ENCODE measurements around the gene ZEB1.

ZEB1 gene

DNA sequence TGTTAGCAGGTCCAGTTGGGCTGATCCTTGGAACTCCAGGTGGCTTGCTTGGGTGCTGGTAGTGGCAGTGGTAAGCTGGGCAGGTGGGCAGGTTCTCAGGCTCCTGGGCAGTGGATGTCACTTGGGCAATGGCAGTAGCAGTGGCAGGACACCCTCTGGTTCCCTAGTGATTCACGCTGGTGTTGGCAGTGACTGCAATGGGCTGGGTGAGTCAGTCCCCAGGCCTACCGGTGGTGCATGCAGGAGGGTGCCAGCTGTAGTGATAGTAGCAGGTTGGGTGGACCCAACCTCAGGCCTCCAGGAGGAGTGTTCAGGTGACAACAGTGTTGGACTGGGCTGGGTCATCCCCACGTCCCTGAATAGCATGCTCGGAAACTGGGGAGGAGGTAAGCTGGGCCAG is 189.2 kb downstream of the ZEB1 start:
- no peak overlapping the region for H3K27ac ChIP-seq
- TF ChIP-seq CTCF (conservative IDR thresholded peaks at IDR 0.05) (no peak), ZFX (IDR thresholded peaks at IDR 0.05) (no peak)

DNA sequence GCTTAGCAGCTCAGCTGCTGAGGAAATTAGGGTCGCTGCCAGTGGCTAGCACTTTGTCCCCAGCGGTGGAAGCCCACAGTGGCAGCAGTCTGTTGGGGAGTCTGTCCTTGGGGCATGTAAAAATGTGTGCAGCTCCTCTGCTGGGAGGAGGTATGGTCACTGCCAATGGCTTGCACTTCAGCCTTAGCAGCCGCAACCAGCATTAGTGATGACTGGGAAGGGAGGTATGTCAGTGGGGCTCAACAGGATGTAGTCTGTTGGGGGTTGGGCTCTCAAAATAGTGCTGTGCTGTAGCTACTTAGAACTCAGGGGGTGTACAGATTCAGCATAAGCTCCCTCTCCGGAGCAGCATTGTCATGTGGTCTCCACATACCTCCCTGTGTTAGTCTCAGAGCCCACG is 189.9 kb downstream of the ZEB1 start:
- no peak overlapping the region for H3K27ac ChIP-seq
- no peak for TF ChIP-seq CTCF (conservative IDR thresholded peaks at IDR 0.05)
- no peak for TF ChIP-seq ZFX (IDR thresholded peaks at IDR 0.05)

DNA sequence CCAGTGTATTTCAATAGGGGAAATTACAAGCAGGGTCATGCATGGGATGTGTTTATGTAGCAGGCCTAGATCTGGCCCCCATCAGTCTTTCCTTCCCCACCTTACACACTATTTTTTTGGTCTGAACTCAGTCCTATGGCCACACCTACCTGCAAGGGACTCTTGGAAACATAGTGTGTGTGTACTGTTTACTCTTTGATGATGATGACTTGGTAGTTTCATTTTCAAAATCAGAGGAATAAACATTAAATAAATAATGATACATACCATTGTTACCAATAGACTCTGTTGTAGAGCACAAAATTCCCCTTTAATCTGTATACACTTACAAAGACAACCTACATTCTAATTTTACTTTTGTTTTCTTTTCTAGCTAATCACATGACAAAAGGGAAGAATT is 191.0 kb downstream of the ZEB1 start:
- no peak overlapping the region for H3K27ac ChIP-seq
- TF ChIP-seq ZFX (IDR thresholded peaks at IDR 0.05) (no peak), CTCF (conservative IDR thresholded peaks at IDR 0.05) (no peak)

DNA sequence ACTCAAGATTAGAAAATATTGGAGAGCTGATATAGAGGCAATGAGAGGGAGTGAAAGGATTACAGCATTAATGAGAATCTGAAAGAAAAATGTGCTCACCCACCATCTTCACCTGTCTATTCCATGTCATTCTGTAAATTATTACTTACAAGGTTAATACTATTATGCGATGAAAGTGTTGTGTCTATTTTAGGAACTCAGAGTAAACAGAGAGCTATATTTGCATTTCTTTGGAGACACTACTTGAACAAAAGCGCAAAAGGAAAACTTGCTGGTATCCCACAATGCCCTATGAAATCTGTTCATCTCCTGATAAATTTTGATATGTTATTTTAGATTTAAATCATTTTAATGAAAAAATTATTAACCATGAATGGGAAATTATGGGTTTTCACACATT is 196.1 kb downstream of the ZEB1 start:
- H3K27ac ChIP-seq = no peak overlapping the region
- TF ChIP-seq ZFX (IDR thresholded peaks at IDR 0.05) = no peak
- no peak for TF ChIP-seq CTCF (conservative IDR thresholded peaks at IDR 0.05)

- H3K27ac ChIP-seq = no peak overlapping the region
- no peak for TF ChIP-seq ZFX (IDR thresholded peaks at IDR 0.05)
- TF ChIP-seq CTCF (conservative IDR thresholded peaks at IDR 0.05) = no peak
Measured at GRCh38 chr10:31515819-31516402, 196.9 kb downstream of the ZEB1 start.

DNA sequence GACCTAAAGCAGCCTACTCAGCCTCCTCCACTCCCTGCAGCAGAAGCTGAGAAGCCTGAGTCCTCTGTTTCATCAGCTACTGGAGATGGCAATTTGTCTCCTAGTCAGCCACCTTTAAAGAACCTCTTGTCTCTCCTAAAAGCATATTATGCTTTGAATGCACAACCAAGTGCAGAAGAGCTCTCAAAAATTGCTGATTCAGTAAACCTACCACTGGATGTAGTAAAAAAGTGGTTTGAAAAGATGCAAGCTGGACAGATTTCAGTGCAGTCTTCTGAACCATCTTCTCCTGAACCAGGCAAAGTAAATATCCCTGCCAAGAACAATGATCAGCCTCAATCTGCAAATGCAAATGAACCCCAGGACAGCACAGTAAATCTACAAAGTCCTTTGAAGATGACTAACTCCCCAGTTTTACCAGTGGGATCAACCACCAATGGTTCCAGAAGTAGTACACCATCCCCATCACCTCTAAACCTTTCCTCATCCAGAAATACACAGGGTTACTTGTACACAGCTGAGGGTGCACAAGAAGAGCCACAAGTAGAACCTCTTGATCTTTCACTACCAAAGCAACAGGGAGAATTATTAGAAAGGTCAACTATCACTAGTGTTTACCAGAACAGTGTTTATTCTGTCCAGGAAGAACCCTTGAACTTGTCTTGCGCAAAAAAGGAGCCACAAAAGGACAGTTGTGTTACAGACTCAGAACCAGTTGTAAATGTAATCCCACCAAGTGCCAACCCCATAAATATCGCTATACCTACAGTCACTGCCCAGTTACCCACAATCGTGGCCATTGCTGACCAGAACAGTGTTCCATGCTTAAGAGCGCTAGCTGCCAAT is 202.2 kb downstream of the ZEB1 start:
- no peak overlapping the region for H3K27ac ChIP-seq
- TF ChIP-seq ZFX (IDR thresholded peaks at IDR 0.05) = no peak

- TF ChIP-seq CTCF (conservative IDR thresholded peaks at IDR 0.05) (no peak), ZFX (IDR thresholded peaks at IDR 0.05) (no peak)
Measured at GRCh38 chr10:31522820-31523219, 203.8 kb downstream of the ZEB1 start.

More at GRCh38 chr10:31522820-31523219, 203.8 kb downstream of the ZEB1 start:
- H3K27ac ChIP-seq = no peak overlapping the region
